ENCODE results near the gene PELI3. TPM values are rescaled to one million over a fixed set of nuclear protein-coding genes. Genes with fewer than 3 reads are reported as not detected.
"Not testable (repeated sequence)": the region's sequence is repeated elsewhere in the genome, so short reads cannot be mapped to it uniquely, and the experiment has no call there.

Gene PELI3
- polyA plus RNA-seq, 1 donor: 6.9 TPM

DNA sequence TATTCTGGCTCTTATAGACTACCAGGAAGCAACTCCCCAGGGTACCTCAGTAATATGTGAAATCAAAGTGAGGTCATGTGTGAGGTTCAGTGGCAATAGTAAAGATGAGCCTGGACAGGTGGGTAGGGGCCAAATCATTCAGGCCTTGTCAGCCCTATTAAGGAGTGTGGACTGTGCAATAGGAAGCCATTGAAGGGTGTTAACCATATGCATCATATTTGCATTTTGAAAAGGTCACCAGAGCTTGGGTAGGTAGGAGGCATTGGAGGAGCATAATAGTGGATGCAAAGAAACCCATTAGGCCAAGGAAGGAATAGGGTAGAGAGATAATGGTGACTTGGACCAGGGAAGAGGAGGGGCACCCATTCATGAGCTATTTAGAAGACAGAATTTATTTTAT is 19.7 kb upstream of the PELI3 start:
- DNase-seq (ENCODE audit: low read depth): no peak

- DNase-seq (ENCODE audit: low read depth): no peak
Observed at GRCh38 chr11:66448523-66448922, 18.2 kb upstream of the PELI3 start.

- no peak for DNase-seq (ENCODE audit: low read depth)
Observed at GRCh38 chr11:66450560-66450959, 16.1 kb upstream of the PELI3 start.

GRCh38 chr11:66451663-66452062 is 15.0 kb upstream of the PELI3 start:
- DNase-seq (ENCODE audit: low read depth): no peak

DNA sequence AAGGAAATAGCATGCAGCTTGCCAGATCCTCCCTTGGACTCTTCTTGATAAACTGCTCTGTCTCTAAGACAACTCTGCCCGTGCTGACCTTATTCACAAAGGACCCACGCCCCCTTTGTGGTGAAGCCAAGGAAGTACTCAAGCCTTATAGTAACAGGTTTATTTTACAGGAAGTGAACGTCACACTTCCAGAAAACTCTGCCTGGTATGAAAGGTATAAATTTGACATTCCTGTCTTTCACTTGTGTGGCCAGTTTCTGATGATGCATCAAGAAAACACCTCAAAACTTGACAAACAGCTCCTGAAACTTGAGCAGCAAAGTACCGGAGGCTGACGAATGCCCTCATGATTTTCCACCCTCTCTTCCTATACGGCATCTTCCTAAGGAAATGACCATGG is 12.5 kb upstream of the PELI3 start:
- DNase-seq (ENCODE audit: low read depth): no peak

GRCh38 chr11:66454828-66455227 is 11.9 kb upstream of the PELI3 start:
- no peak for DNase-seq (ENCODE audit: low read depth)

GRCh38 chr11:66457826-66458225 is 8.9 kb upstream of the PELI3 start:
- no peak for DNase-seq (ENCODE audit: low read depth)

- DNase-seq (ENCODE audit: low read depth): no peak
Observed at GRCh38 chr11:66459138-66459778, 7.4 kb upstream of the PELI3 start.

- DNase-seq (ENCODE audit: low read depth): no peak
Observed at GRCh38 chr11:66462010-66462409, 4.7 kb upstream of the PELI3 start.

- DNase-seq (ENCODE audit: low read depth): no peak
Observed at GRCh38 chr11:66462911-66463310, 3.8 kb upstream of the PELI3 start.

- DNase-seq (ENCODE audit: low read depth): not testable (repeated sequence)
Observed at GRCh38 chr11:66464116-66464515, 2.6 kb upstream of the PELI3 start.

- no peak for DNase-seq (ENCODE audit: low read depth)
Observed at GRCh38 chr11:66464916-66465315, 1.8 kb upstream of the PELI3 start.

- no peak for DNase-seq (ENCODE audit: low read depth)
Observed at GRCh38 chr11:66465373-66466224, 1.1 kb upstream of the PELI3 start.

DNA sequence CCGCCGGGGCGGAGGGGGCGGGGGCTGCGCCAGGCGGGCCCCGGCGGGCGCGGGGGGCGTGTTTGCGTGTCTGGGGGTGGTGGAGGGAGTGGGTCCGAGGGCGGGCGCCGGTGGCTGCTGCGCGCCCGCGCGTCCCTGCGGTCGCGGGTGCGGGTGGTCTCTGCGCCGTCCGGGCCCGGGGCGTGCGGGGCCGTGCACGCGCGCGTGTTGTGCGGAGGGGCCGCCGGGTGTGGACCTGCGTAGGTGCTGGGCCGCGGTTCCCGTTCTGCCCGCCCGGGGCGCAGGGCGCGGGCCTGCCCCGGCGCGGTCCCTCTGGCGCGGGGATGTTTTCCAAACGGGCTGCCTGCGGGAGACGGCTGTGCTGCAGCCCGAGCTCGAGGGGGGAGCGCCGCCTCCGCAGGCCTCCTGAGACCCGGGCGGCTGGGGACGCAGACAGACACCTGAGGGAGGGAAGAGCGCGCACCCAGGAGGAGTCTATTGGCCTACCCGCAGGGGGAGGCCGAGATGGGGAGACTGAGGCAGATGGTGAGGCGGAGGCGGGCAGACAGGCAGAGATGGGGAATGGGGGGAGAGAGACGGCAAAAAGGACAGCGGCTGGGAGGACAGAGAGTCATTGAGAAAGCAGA is 442 bp downstream of the PELI3 start:
- no peak for DNase-seq (ENCODE audit: low read depth)

- DNase-seq (ENCODE audit: low read depth): no peak
Observed at GRCh38 chr11:66467756-66468155, 1.1 kb downstream of the PELI3 start.

- DNase-seq (ENCODE audit: low read depth): no peak
Observed at GRCh38 chr11:66468691-66469090, 2.0 kb downstream of the PELI3 start.

DNA sequence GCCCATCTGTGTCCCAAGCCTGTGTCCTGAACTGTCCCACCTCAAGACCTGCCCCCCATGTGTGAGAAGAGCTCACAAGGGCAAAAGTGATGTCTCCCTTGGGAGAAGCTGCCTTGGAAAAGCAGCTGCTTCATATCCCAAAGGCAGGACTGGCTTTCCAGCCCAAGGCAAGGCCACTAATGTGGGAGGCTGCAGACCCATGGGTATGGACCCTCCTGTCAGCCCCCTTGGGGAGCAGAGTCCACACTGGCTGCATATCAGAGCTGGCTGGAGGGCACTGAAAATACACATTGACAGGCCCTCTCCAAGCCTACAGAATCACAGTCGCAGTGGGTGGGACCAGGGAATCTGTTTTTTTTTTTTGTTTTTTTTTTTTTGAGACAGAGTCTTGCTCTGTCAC is 2.7 kb downstream of the PELI3 start:
- no peak for DNase-seq (ENCODE audit: low read depth)

DNA sequence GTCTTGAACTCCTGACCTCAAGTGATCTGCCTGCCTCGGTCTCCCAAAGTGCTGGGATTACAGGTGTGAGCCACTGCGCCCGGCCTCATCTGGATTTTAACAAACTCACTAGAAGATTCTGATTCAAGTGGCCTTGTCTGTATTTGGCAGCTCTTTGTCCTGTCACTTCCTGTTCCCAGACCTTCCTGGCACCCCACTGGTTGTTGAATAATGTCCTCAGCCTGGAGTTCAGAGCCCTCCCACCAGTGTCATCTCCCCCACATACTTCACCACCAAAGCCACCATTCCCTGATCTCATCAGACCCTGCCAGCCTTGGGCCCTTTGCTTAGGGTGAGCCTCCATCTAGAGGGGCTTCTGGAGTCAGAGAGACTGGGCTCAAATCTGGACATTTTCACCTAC is 3.3 kb downstream of the PELI3 start:
- DNase-seq (ENCODE audit: low read depth): no peak

GRCh38 chr11:66471142-66471541 is 4.4 kb downstream of the PELI3 start:
- DNase-seq (ENCODE audit: low read depth): no peak

- DNase-seq (ENCODE audit: low read depth): no peak
Observed at GRCh38 chr11:66472054-66472453, 5.3 kb downstream of the PELI3 start.

GRCh38 chr11:66473167-66473566 is 6.5 kb downstream of the PELI3 start:
- DNase-seq (ENCODE audit: low read depth): no peak

GRCh38 chr11:66473608-66474515 is 7.2 kb downstream of the PELI3 start:
- DNase-seq (ENCODE audit: low read depth): no peak
